SK-N-SH (cell line): ENCODE measurements around the gene AIP. TPM values are rescaled to one million over a fixed set of nuclear protein-coding genes. Genes with fewer than 3 reads are reported as not detected.

ENCODE experiments used
- CTCF ChIA-PET: fragments of 300-600, 350-600 bp; formaldehyde crosslinking; extraction: SDS; loops from one replicate; lab custom pipeline; 2021; lab: Yijun Ruan, JAX
- POLR2A ChIA-PET: fragments of 350-600 bp; sonication (Branson Sonifier 250); formaldehyde crosslinking; extraction: SDS; loops from one replicate; lab custom pipeline; 2020; ENCODE audit warnings: antibody characterized with exemption, inconsistent platforms; lab: Yijun Ruan, JAX
- DNase-seq: peaks from one replicate; pipeline ENCODE4 v3.0.0; 2012
- H2AFZ ChIP-seq: fragments of 200-600 bp; sonication (generic); 2 replicates; pipeline ENCODE4 v1.8.1; 2016; ENCODE audit warnings: antibody characterized with exemption, mild to moderate bottlenecking, low read depth
- H3F3A ChIP-seq: fragments of 200-600 bp; sonication (generic); replicated peaks from 2 replicates; pipeline ENCODE3; 2016; ENCODE audit warnings: antibody characterized with exemption, mild to moderate bottlenecking; ENCODE audit not compliant: insufficient read depth
- H3K27ac ChIP-seq, 2 experiments: fragments of 200-500 bp in 1 of 2; fragments of 200-600 bp in 1 of 2; sonication (Bioruptor generic) in 1 of 2; sonication (generic), shearing (Covaris generic) in 1 of 2; 2 replicates each; pipeline versions ENCODE4 v1.5.1 to v1.6.1; 2014 to 2016; ENCODE audit warnings: low read depth in 2 of 2, inconsistent platforms in 1 of 2, low read length in 1 of 2, mild to moderate bottlenecking in 1 of 2, mixed read lengths in 1 of 2
- H3K27me3 ChIP-seq: fragments of 200-600 bp; sonication (generic), shearing (Covaris generic); 2 replicates; pipeline ENCODE4 v1.6.1; 2016; ENCODE audit warnings: mixed run types; ENCODE audit not compliant: insufficient read depth
- H3K36me3 ChIP-seq, 2 experiments: fragments of 200-500 bp in 1 of 2; fragments of 200-600 bp in 1 of 2; sonication (Bioruptor generic) in 1 of 2; sonication (generic) in 1 of 2; replicated peaks in 1 of 2; 2 replicates each; pipeline versions ENCODE3 to v1.5.1; 2014 to 2016; ENCODE audit warnings: low read length in 1 of 2, mild to moderate bottlenecking in 1 of 2; ENCODE audit not compliant: insufficient read depth in 2 of 2, control insufficient read depth in 1 of 2
- H3K4me1 ChIP-seq, 2 experiments: fragments of 200-500 bp in 1 of 2; fragments of 200-600 bp in 1 of 2; sonication (Bioruptor generic) in 1 of 2; sonication (generic), shearing (Covaris generic) in 1 of 2; 2 replicates each; pipeline versions ENCODE4 v1.5.1 to v1.6.1; 2014 to 2016; ENCODE audit warnings: low read depth in 1 of 2, low read length in 1 of 2, mixed run types in 1 of 2; ENCODE audit not compliant: insufficient read depth in 2 of 2, control insufficient read depth in 1 of 2
- H3K4me2 ChIP-seq: fragments of 200-600 bp; sonication (generic), shearing (Covaris generic); 2 replicates; pipeline ENCODE4 v1.6.1; 2017; ENCODE audit warnings: mixed run types
- H3K4me3 ChIP-seq, 2 experiments: fragments of 200-500 bp in 1 of 2; fragments of 200-600 bp in 1 of 2; sonication (Bioruptor generic) in 1 of 2; sonication (generic), shearing (Covaris generic) in 1 of 2; 2 replicates each; pipeline versions ENCODE4 v1.5.1 to v1.8.1; 2014 to 2016; ENCODE audit warnings: low read depth in 2 of 2, inconsistent platforms in 1 of 2, low read length in 1 of 2, mild to moderate bottlenecking in 1 of 2, mixed read lengths in 1 of 2, moderate library complexity in 1 of 2
- H3K79me2 ChIP-seq: fragments of 200-600 bp; sonication (generic); 2 replicates; pipeline ENCODE4 v1.8.1; 2017; ENCODE audit warnings: mild to moderate bottlenecking; ENCODE audit not compliant: insufficient read depth
- H3K9ac ChIP-seq: fragments of 200-600 bp; sonication (generic); 2 replicates; pipeline ENCODE4 v1.6.1; 2017; ENCODE audit warnings: mixed run types
- H3K9me2 ChIP-seq: fragments of 200-600 bp; sonication (generic); 2 replicates; pipeline ENCODE4 v1.6.1; 2017; ENCODE audit warnings: mixed run types
- H3K9me3 ChIP-seq: fragments of 200-600 bp; sonication (generic); 2 replicates; pipeline ENCODE4 v1.6.1; 2017; ENCODE audit warnings: mixed run types, mild to moderate bottlenecking, moderate library complexity
- H4K20me1 ChIP-seq: fragments of 200-600 bp; sonication (generic); 2 replicates; pipeline ENCODE4 v1.6.1; 2017; ENCODE audit warnings: mild to moderate bottlenecking, mixed run types; ENCODE audit not compliant: insufficient read depth
- CHD2 ChIP-seq: fragments of 150-350 bp; IDR thresholded peaks from 2 replicates; pipeline ENCODE4 v1.6.1; 2018; ENCODE audit warnings: low read length; ENCODE audit not compliant: partially characterized antibody
- ELF1 ChIP-seq: IDR thresholded peaks from 2 replicates; pipeline ENCODE4 v1.4.0; 2012
- EP300 ChIP-seq, 2 experiments: IDR thresholded peaks; 2 replicates each; pipeline versions ENCODE4 v1.4.0 to v1.6.1; 2012; ENCODE audit warnings: borderline replicate concordance in 1 of 2, low read depth in 1 of 2, low read length in 1 of 2
- EZH2phosphoT487 ChIP-seq: fragments of 200-600 bp; sonication (generic); IDR thresholded peaks from 2 replicates; pipeline ENCODE4 v1.6.1; 2017; ENCODE audit warnings: low read depth, mixed run types, mild to moderate bottlenecking, antibody characterized with exemption, moderate library complexity, borderline replicate concordance
- FOXJ3 ChIP-seq: sonication (generic); formaldehyde crosslinking; IDR thresholded peaks from 2 replicates; pipeline ENCODE4 v1.5.1; 2020; ENCODE audit warnings: mild to moderate bottlenecking, missing genetic modification reagents
- FOXM1 ChIP-seq: IDR thresholded peaks from 2 replicates; pipeline ENCODE4 v1.4.0; 2012; ENCODE audit warnings: low read depth, mild to moderate bottlenecking
- GABPA ChIP-seq: IDR thresholded peaks from 2 replicates; pipeline ENCODE4 v1.4.0; 2012; ENCODE audit warnings: low read depth, mild to moderate bottlenecking
- JUND ChIP-seq: IDR thresholded peaks from 2 replicates; pipeline ENCODE4 v1.4.0; 2012
- NFIC ChIP-seq: IDR thresholded peaks from 2 replicates; pipeline ENCODE4 v1.4.0; 2012; ENCODE audit warnings: borderline replicate concordance
- NRF1 ChIP-seq: IDR thresholded peaks from 2 replicates; pipeline ENCODE4 v1.6.1; 2012; ENCODE audit warnings: low read depth, mild to moderate bottlenecking, low read length
- POLR2AphosphoS5 ChIP-seq: IDR thresholded peaks from 2 replicates; pipeline ENCODE4 v1.6.1; 2012; ENCODE audit warnings: low read depth, low read length
- RXRA ChIP-seq: IDR thresholded peaks from 2 replicates; pipeline ENCODE4 v1.4.0; 2012; ENCODE audit warnings: low read depth, mild to moderate bottlenecking, borderline replicate concordance
- SIN3A ChIP-seq: IDR thresholded peaks from 2 replicates; pipeline ENCODE4 v1.6.1; 2012; ENCODE audit warnings: low read depth, mild to moderate bottlenecking, low read length, moderate library complexity, borderline replicate concordance
- TAF1 ChIP-seq: IDR thresholded peaks from 2 replicates; pipeline ENCODE4 v1.6.1; 2012; ENCODE audit warnings: low read depth, mild to moderate bottlenecking, low read length, moderate library complexity, borderline replicate concordance
- YY1 ChIP-seq: IDR thresholded peaks from 2 replicates; pipeline ENCODE4 v1.4.0; 2012; ENCODE audit warnings: low read depth, mild to moderate bottlenecking
- WGBS: methylation state at CpG from one replicate; pipeline ENCODE4 v1.1.6; 2017; ENCODE audit warnings: low lambda C conversion rate; 5-methylcytosine and 5-hydroxymethylcytosine counted together
- polyA plus RNA-seq, 3 experiments: library from polyadenylated mRNA; depleted of rRNA; stranded (reverse); fragments of >200 nt; gene quantifications; 2 replicates each; pipeline ENCODE4 v1.2.3, GENCODE V29; 2012
- TF ChIP-seq, protein P1 (sequence below): fragments of 200-600 bp; sonication (generic); IDR thresholded peaks from 2 replicates; pipeline ENCODE4 v1.6.1; 2017; ENCODE audit warnings: antibody characterized with exemption, mild to moderate bottlenecking, moderate library complexity
- TF ChIP-seq, protein P2 (sequence below): IDR thresholded peaks from 2 replicates; pipeline ENCODE4 v1.4.0; 2012; ENCODE audit warnings: low read depth
- TF ChIP-seq, protein P3 (sequence below): fragments of 150-350 bp; IDR thresholded peaks from 2 replicates; pipeline ENCODE4 v1.6.1; 2016; ENCODE audit warnings: mild to moderate bottlenecking, low read depth, low read length
- TF ChIP-seq, protein P4 (sequence below): IDR thresholded peaks from 2 replicates; pipeline ENCODE4 v1.4.0; 2012; ENCODE audit warnings: low read depth, borderline replicate concordance

The AIP gene
- polyA plus RNA-seq, 1 of the 3 experiments (the other 2 are of a cell fraction) = 207 TPM

DNA sequence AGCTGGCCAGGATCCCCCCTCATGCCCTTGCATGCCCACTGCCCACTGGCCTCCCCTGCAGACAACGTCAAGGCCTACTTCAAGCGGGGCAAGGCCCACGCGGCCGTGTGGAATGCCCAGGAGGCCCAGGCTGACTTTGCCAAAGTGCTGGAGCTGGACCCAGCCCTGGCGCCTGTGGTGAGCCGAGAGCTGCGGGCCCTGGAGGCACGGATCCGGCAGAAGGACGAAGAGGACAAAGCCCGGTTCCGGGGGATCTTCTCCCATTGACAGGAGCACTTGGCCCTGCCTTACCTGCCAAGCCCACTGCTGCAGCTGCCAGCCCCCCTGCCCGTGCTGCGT, 7.9 kb downstream of the AIP start:
- H3K4me1 ChIP-seq = no peaks in the 10 kb centered on the region
- DNase-seq = no peak
- H3K9me2 ChIP-seq = no peaks in the 10 kb centered on the region
- H3K36me3 ChIP-seq = peaks cover 0 to 49% of the 10 kb centered on the region in 2 experiments
- H3F3A ChIP-seq = peaks cover 6% of the 10 kb centered on the region
- H3K4me2 ChIP-seq = no peak overlapping the region
- H3K9ac ChIP-seq = no peak overlapping the region
- H3K27ac ChIP-seq = no peak overlapping the region
- no peaks in the 10 kb centered on the region for H3K9me3 ChIP-seq
- ChIA-PET CTCF (interaction anchor here (1.5 kb wide), 1 partner anchor 108 kb away, joined by 4 read pairs; no protein-coding TSS in a partner anchor), POLR2A (interaction anchor here (1.1 kb wide), 1 partner anchor 9 kb away, joined by 5 read pairs; no protein-coding TSS in a partner anchor)
- H3K4me3 ChIP-seq = no peak overlapping the region
- H3K79me2 ChIP-seq = peaks cover 4% of the 10 kb centered on the region
- no peaks in the 10 kb centered on the region for H4K20me1 ChIP-seq
- 100% methylated on average over 3 of the region's 15 CpGs for WGBS
- TF ChIP-seq, protein P1, sequence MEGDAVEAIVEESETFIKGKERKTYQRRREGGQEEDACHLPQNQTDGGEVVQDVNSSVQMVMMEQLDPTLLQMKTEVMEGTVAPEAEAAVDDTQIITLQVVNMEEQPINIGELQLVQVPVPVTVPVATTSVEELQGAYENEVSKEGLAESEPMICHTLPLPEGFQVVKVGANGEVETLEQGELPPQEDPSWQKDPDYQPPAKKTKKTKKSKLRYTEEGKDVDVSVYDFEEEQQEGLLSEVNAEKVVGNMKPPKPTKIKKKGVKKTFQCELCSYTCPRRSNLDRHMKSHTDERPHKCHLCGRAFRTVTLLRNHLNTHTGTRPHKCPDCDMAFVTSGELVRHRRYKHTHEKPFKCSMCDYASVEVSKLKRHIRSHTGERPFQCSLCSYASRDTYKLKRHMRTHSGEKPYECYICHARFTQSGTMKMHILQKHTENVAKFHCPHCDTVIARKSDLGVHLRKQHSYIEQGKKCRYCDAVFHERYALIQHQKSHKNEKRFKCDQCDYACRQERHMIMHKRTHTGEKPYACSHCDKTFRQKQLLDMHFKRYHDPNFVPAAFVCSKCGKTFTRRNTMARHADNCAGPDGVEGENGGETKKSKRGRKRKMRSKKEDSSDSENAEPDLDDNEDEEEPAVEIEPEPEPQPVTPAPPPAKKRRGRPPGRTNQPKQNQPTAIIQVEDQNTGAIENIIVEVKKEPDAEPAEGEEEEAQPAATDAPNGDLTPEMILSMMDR = no peak
- TF ChIP-seq NRF1 (no peak), SIN3A (no peak), EZH2phosphoT487 (no peak), CHD2 (no peak), RXRA (no peak), FOXM1 (no peak), FOXJ3 (CRISPR knock-in tag) (no peak), GABPA (no peak), EP300 (IDR thresholded peaks at IDR 0.05; ENCODE audit: borderline replicate concordance in 1 of 2, low read depth in 1 of 2, low read length in 1 of 2) (no peak), JUND (no peak), YY1 (no peak), ELF1 (no peak), NFIC (no peak), TAF1 (no peak), POLR2AphosphoS5 (no peak)
- TF ChIP-seq, protein P2, sequence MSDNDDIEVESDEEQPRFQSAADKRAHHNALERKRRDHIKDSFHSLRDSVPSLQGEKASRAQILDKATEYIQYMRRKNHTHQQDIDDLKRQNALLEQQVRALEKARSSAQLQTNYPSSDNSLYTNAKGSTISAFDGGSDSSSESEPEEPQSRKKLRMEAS = no peak
- TF ChIP-seq, protein P3, sequence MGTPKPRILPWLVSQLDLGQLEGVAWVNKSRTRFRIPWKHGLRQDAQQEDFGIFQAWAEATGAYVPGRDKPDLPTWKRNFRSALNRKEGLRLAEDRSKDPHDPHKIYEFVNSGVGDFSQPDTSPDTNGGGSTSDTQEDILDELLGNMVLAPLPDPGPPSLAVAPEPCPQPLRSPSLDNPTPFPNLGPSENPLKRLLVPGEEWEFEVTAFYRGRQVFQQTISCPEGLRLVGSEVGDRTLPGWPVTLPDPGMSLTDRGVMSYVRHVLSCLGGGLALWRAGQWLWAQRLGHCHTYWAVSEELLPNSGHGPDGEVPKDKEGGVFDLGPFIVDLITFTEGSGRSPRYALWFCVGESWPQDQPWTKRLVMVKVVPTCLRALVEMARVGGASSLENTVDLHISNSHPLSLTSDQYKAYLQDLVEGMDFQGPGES = no peak
- TF ChIP-seq, protein P4, sequence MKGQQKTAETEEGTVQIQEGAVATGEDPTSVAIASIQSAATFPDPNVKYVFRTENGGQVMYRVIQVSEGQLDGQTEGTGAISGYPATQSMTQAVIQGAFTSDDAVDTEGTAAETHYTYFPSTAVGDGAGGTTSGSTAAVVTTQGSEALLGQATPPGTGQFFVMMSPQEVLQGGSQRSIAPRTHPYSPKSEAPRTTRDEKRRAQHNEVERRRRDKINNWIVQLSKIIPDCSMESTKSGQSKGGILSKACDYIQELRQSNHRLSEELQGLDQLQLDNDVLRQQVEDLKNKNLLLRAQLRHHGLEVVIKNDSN = no peak
- H2AFZ ChIP-seq = no peak overlapping the region
- H3K27me3 ChIP-seq = no peaks in the 10 kb centered on the region
